ENCODE results near the gene HK2.
A peak's percentile ranks its signal among the peaks of the same experiment; 100 is the strongest.

Gene HK2

DNA sequence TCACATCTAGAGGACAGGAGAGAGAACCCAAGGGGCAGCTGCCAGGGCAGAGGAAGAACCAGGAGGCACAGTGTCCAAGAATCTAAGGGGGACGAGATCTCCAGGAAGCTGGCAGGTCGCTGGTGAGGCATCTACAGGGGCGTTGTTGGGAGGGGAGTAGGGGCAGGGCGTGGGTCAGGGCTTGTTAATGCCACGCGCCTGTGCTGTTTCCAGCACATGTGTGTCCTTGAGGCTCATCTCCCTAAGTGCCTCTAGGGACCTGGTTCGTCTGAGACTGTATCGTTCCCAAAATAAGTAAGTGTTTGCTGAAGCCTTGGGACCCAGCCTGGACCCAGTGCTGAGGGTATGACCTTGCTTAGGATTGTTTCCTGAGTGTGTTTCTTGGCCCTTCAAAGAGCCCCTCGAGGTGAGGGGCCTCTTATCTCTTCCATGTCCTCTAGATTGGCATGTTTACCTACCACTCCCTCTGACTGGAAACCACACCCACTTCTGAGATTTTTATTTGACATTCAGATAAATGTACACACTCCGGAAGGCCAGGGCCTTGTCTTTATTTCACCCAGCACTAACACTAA, 22.2 kb downstream of the HK2 start:
- no peak overlapping the region for H3K4me2 ChIP-seq
- no peaks in the 10 kb centered on the region for H3K27me3 ChIP-seq
- peaks cover 99% of the 10 kb centered on the region for H3K36me3 ChIP-seq
- TF ChIP-seq Cebpa-rat (IDR thresholded peaks at IDR 0.05) = no peak
- H3K4me1 ChIP-seq = peaks cover 11% of the 10 kb centered on the region; the same call in 1 of the 2 replicates
- H4K20me1 ChIP-seq = peaks cover 96% of the 10 kb centered on the region
- no peak overlapping the region for H3K27ac ChIP-seq
- no peak overlapping the region for H3K4me3 ChIP-seq
- no peak overlapping the region for H3K9ac ChIP-seq
- H3K9me3 ChIP-seq = no peaks in the 10 kb centered on the region

- Histone ChIP-seq H3K4me1 (peaks cover 11% of the 10 kb centered on the region; the same call in 1 of the 2 replicates), H3K4me3 (no peak overlapping the region), H4K20me1 (peaks cover 96% of the 10 kb centered on the region), H3K36me3 (peaks cover 99% of the 10 kb centered on the region), H3K27me3 (no peaks in the 10 kb centered on the region), H3K27ac (no peak overlapping the region), H3K4me2 (no peak overlapping the region), H3K9ac (no peak overlapping the region), H3K9me3 (no peaks in the 10 kb centered on the region)
- no peak for TF ChIP-seq Cebpa-rat (IDR thresholded peaks at IDR 0.05)
Measured at GRCh38 chr2:74856599-74856998, 22.7 kb downstream of the HK2 start.

- Histone ChIP-seq H4K20me1 (peaks cover 96% of the 10 kb centered on the region), H3K4me3 (no peak overlapping the region), H3K4me2 (no peak overlapping the region), H3K36me3 (peaks cover 99% of the 10 kb centered on the region), H3K4me1 (peaks cover 15% of the 10 kb centered on the region; the same call in 1 of the 2 replicates), H3K9ac (no peak overlapping the region), H3K9me3 (no peaks in the 10 kb centered on the region), H3K27ac (no peak overlapping the region), H3K27me3 (no peaks in the 10 kb centered on the region)
- TF ChIP-seq Cebpa-rat (IDR thresholded peaks at IDR 0.05) = no peak
Measured at GRCh38 chr2:74857215-74857614, 23.3 kb downstream of the HK2 start.

GRCh38 chr2:74857725-74858124, 23.8 kb downstream of the HK2 start:
- H3K9me3 ChIP-seq = no peaks in the 10 kb centered on the region
- H3K4me1 ChIP-seq = peaks cover 20% of the 10 kb centered on the region; the same call in 1 of the 2 replicates
- no peak overlapping the region for H3K4me2 ChIP-seq
- no peak overlapping the region for H3K4me3 ChIP-seq
- H3K27me3 ChIP-seq = no peaks in the 10 kb centered on the region
- H3K9ac ChIP-seq = no peak overlapping the region
- peaks cover 99% of the 10 kb centered on the region for H3K36me3 ChIP-seq
- H4K20me1 ChIP-seq = peaks cover 96% of the 10 kb centered on the region
- H3K27ac ChIP-seq = no peak overlapping the region
- no peak for TF ChIP-seq Cebpa-rat (IDR thresholded peaks at IDR 0.05)

DNA sequence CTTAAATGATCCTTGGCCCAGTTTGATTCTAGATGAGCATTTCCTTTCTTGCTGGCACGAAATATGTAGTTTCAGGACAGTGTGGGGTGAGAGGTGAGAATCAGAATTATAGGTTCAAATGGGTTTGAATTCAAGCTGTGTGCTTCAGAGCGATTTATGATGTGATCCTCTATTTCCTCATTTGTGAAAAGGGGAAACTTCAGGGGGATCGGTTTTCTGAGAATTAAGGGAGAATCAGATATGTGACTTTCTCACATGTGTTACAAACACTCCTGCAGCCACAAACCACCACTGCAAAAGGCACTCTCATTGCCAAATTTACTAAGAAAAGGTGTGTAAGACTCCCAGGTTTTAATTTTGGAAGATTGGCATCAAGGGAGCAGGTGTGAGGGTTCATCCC, 24.4 kb downstream of the HK2 start:
- H3K4me3 ChIP-seq = no peak overlapping the region
- H3K4me1 ChIP-seq = peaks cover 26% of the 10 kb centered on the region
- H3K9ac ChIP-seq = no peak overlapping the region
- H3K27ac ChIP-seq = no peak overlapping the region
- peaks cover 96% of the 10 kb centered on the region for H4K20me1 ChIP-seq
- no peaks in the 10 kb centered on the region for H3K9me3 ChIP-seq
- no peaks in the 10 kb centered on the region for H3K27me3 ChIP-seq
- no peak overlapping the region for H3K4me2 ChIP-seq
- peaks cover 99% of the 10 kb centered on the region for H3K36me3 ChIP-seq
- no peak for TF ChIP-seq Cebpa-rat (IDR thresholded peaks at IDR 0.05)

DNA sequence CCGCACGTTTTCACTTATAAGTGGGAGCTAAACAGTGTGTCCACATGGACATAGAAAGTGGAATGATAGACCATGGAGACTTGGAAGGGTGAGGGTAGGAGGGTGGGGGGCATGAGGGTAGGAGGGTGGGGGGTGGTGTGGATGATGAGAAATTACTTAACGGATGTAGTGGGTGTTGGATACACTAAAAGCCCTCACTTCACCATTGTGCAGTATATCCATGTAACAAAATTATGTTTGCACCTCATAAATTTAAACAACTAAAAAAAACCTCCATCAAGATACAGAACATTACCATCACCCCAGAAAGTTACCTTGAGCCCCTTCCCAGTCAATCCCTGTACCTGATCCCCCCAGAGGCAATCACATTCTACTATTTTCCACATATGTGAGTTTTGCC, 26.2 kb downstream of the HK2 start:
- Histone ChIP-seq H4K20me1 (peaks cover 96% of the 10 kb centered on the region), H3K4me2 (no peak overlapping the region), H3K4me1 (peaks cover 43% of the 10 kb centered on the region), H3K36me3 (peaks cover 99% of the 10 kb centered on the region), H3K4me3 (no peak overlapping the region), H3K9ac (no peak overlapping the region), H3K27ac (no peak overlapping the region), H3K9me3 (no peaks in the 10 kb centered on the region), H3K27me3 (no peaks in the 10 kb centered on the region)
- TF ChIP-seq Cebpa-rat (IDR thresholded peaks at IDR 0.05) = no peak

GRCh38 chr2:74860521-74860920, 26.6 kb downstream of the HK2 start:
- peaks cover 99% of the 10 kb centered on the region for H3K36me3 ChIP-seq
- H3K27ac ChIP-seq = no peak overlapping the region
- H3K4me2 ChIP-seq = no peak overlapping the region
- no peak for TF ChIP-seq Cebpa-rat (IDR thresholded peaks at IDR 0.05)
- H3K4me3 ChIP-seq = no peak overlapping the region
- no peak overlapping the region for H3K9ac ChIP-seq
- H3K4me1 ChIP-seq = peaks cover 45% of the 10 kb centered on the region
- no peaks in the 10 kb centered on the region for H3K9me3 ChIP-seq
- H4K20me1 ChIP-seq = peaks cover 96% of the 10 kb centered on the region
- H3K27me3 ChIP-seq = no peaks in the 10 kb centered on the region

DNA sequence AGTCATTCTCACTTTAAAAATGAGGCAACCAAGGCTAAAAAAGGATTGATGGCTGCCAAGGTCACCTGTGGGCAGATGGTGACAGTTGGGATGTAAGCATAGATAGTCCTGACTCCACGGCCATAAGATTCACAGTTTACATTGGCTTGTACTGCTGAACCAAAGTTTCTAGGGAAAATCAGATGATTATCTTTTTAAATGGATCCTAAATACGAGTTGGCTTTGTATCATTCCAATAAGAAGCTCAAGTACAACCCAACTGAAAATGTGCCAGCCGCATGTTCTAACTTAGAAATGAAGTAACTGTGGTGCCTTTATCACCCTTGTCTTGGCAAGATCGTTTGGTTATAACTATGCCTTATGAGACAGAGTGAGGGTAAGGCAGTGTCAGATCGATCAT, 27.6 kb downstream of the HK2 start:
- TF ChIP-seq Cebpa-rat (IDR thresholded peaks at IDR 0.05) = no peak
- Histone ChIP-seq H3K27me3 (no peaks in the 10 kb centered on the region), H4K20me1 (peaks cover 96% of the 10 kb centered on the region)

GRCh38 chr2:74862020-74862964, 28.4 kb downstream of the HK2 start:
- H3K27me3 ChIP-seq = no peaks in the 10 kb centered on the region
- H3K9me3 ChIP-seq = no peaks in the 10 kb centered on the region
- H3K27ac ChIP-seq = no peak overlapping the region
- no peak overlapping the region for H3K9ac ChIP-seq
- peaks cover 99% of the 10 kb centered on the region for H3K36me3 ChIP-seq
- no peak overlapping the region for H3K4me3 ChIP-seq
- no peak overlapping the region for H3K4me2 ChIP-seq
- H3K4me1 ChIP-seq = peaks cover 59% of the 10 kb centered on the region
- peaks cover 96% of the 10 kb centered on the region for H4K20me1 ChIP-seq
- TF ChIP-seq Cebpa-rat (IDR thresholded peaks at IDR 0.05) = no peak

More for the DNA sequence above, 27.6 kb downstream of the HK2 start:
- Histone ChIP-seq H3K9ac (no peak overlapping the region), H3K27ac (no peak overlapping the region), H3K4me1 (peaks cover 53% of the 10 kb centered on the region), H3K36me3 (peaks cover 99% of the 10 kb centered on the region), H3K4me3 (no peak overlapping the region), H3K4me2 (no peak overlapping the region), H3K9me3 (no peaks in the 10 kb centered on the region)

GRCh38 chr2:74863802-74864248, 29.9 kb downstream of the HK2 start:
- Histone ChIP-seq H3K9me3 (no peaks in the 10 kb centered on the region), H3K27ac (peak overlapping the region; percentile 26; the same call in 1 of the 2 replicates), H3K9ac (no peak overlapping the region), H3K27me3 (no peaks in the 10 kb centered on the region), H3K4me2 (peak overlapping the region; percentile 34; the same call in 1 of the 2 replicates), H3K4me1 (peaks cover 74% of the 10 kb centered on the region), H3K4me3 (no peak overlapping the region), H4K20me1 (peaks cover 96% of the 10 kb centered on the region), H3K36me3 (peaks cover 99% of the 10 kb centered on the region)
- no peak for TF ChIP-seq Cebpa-rat (IDR thresholded peaks at IDR 0.05)

Measured in BLaER1 (cell line).